Measurements from ENCODE around the gene ACP1. TPM values are rescaled to one million over a fixed set of nuclear protein-coding genes. Genes with fewer than 3 reads are reported as not detected.

Gene ACP1
- polyA plus RNA-seq, 2 of the 4 experiments (the other 2 are of a cell fraction), result 204 to 338 TPM

- CTCF ChIA-PET, result interaction anchor here (1.3 kb wide), 1 partner anchor 12 kb away, joined by 3 read pairs; no protein-coding TSS in a partner anchor
- Histone ChIP-seq H3K4me3 (no peak overlapping the region), H3K9me3 (no peaks in the 10 kb centered on the region), H3K27ac (no peak overlapping the region), H3K4me2 (no peak overlapping the region), H3K4me1 (no peaks in the 10 kb centered on the region)
- POLR2A ChIA-PET, result no interaction called here
- 46% methylated on average over 27 of the region's 27 CpGs for WGBS (ENCODE audit: missing lambda C conversion rate)
- ATAC-seq (no peak), DNase-seq (ENCODE audit: low read depth in 1 of 2, low spot score in 1 of 2) (no peak), FAIRE-seq (no peak)
- TF ChIP-seq TP53 (CRISPR knock-in tag; IDR thresholded peaks at IDR 0.05) (no peak), MAFK (IDR thresholded peaks at IDR 0.05; ENCODE audit: partially characterized antibody) (no peak), CTCF (IDR thresholded peaks at IDR 0.05) (no peak), REST (IDR thresholded peaks at IDR 0.05) (no peak), EP300 (IDR thresholded peaks at IDR 0.05) (no peak), RARB (CRISPR knock-in tag; IDR thresholded peaks at IDR 0.05) (no peak), ATOH8 (CRISPR knock-in tag; IDR thresholded peaks at IDR 0.05; ENCODE audit: low read depth) (no peak), RAD21 (conservative IDR thresholded peaks at IDR 0.05 in 1 of 2, IDR thresholded peaks at IDR 0.05 in 1 of 2) (no peak), BCL3 (IDR thresholded peaks at IDR 0.05) (no peak), NFE2L2 (conservative IDR thresholded peaks at IDR 0.05; ENCODE audit: low read length) (no peak), ZSCAN20 (CRISPR knock-in tag; IDR thresholded peaks at IDR 0.05) (no peak), JUNB (IDR thresholded peaks at IDR 0.05) (no peak), EHMT2 (IDR thresholded peaks at IDR 0.05; ENCODE audit: low read depth) (no peak), ZC3H11A (IDR thresholded peaks at IDR 0.05) (no peak), KDM1A (IDR thresholded peaks at IDR 0.05; ENCODE audit: low read depth) (no peak), CHD4 (IDR thresholded peaks at IDR 0.05; ENCODE audit: borderline replicate concordance) (no peak), NR3C1 (IDR thresholded peaks at IDR 0.05) (no peak), MYC (IDR thresholded peaks at IDR 0.05; ENCODE audit: borderline replicate concordance, low read length) (no peak)
Observed at GRCh38 chr2:317501-318424, 53.0 kb downstream of the ACP1 start.
